Neural cell (in vitro differentiated cells): ENCODE results near the gene ATP6V1B1. TPM values are rescaled to one million over a fixed set of nuclear protein-coding genes. Genes with fewer than 3 reads are reported as not detected.

Source experiments
- H2AFZ ChIP-seq: fragments of 200-600, 300-800 bp; sonication (generic), shearing (Covaris generic); 2 replicates; pipeline ENCODE4 v1.6.0; 2014; ENCODE audit warnings: low read depth, mild to moderate bottlenecking, antibody characterized with exemption, low read length, moderate library complexity
- H3F3A ChIP-seq: fragments of 200-600 bp; shearing (Covaris generic); 2 replicates; pipeline ENCODE4 v1.6.1; 2016; ENCODE audit warnings: mild to moderate bottlenecking, moderate library complexity, mixed read lengths, antibody characterized with exemption, low read length; ENCODE audit not compliant: insufficient read depth, poor library complexity, severe bottlenecking
- H3K27ac ChIP-seq: fragments of 200-600, 300-800 bp; sonication (generic), shearing (Covaris generic); 2 replicates; pipeline ENCODE4 v1.5.1; 2014; ENCODE audit warnings: mild to moderate bottlenecking, low read length, moderate library complexity
- H3K27me3 ChIP-seq: fragments of 300-800, 200-600 bp; sonication (generic), shearing (Covaris generic); 2 replicates; pipeline ENCODE4 v1.6.0; 2014; ENCODE audit warnings: mild to moderate bottlenecking, low read depth, low read length, moderate library complexity; ENCODE audit not compliant: insufficient read depth
- H3K36me3 ChIP-seq: fragments of 300-800, 200-600 bp; sonication (generic), shearing (Covaris generic); 2 replicates; pipeline ENCODE4 v1.5.1; 2014; ENCODE audit warnings: mild to moderate bottlenecking, antibody characterized with exemption, low read length, moderate library complexity; ENCODE audit not compliant: insufficient read depth
- H3K4me2 ChIP-seq: fragments of 300-800, 200-600 bp; sonication (generic), shearing (Covaris generic); 2 replicates; pipeline ENCODE4 v1.6.0; 2014; ENCODE audit warnings: mild to moderate bottlenecking, low read length
- H3K4me3 ChIP-seq: fragments of 300-800, 200-600 bp; sonication (generic), shearing (Covaris generic); 2 replicates; pipeline ENCODE4 v1.5.1; 2014; ENCODE audit warnings: mild to moderate bottlenecking, low read length, moderate library complexity
- H3K79me2 ChIP-seq: fragments of 200-600 bp; shearing (Covaris generic); replicated peaks from 2 replicates; pipeline ENCODE4 v1.6.0; 2014; ENCODE audit warnings: mild to moderate bottlenecking, low read length, moderate library complexity; ENCODE audit not compliant: insufficient read depth
- H3K9ac ChIP-seq: fragments of 300-800, 200-600 bp; sonication (generic), shearing (Covaris generic); 2 replicates; pipeline ENCODE4 v1.6.1; 2016; ENCODE audit warnings: mild to moderate bottlenecking, low read length, mixed read lengths
- H3K9me2 ChIP-seq: fragments of 200-600 bp; shearing (Covaris generic); 2 replicates; pipeline ENCODE4 v1.6.1; 2016; ENCODE audit warnings: mild to moderate bottlenecking, low read length, mixed read lengths; ENCODE audit not compliant: insufficient read depth
- H3K9me3 ChIP-seq: fragments of 200-600, 300-800 bp; sonication (generic), shearing (Covaris generic); 2 replicates; pipeline ENCODE4 v1.6.1; 2016; ENCODE audit warnings: mild to moderate bottlenecking, mixed run types, low read length, moderate library complexity, mixed read lengths
- H4K20me1 ChIP-seq: fragments of 200-600 bp; shearing (Covaris generic); 2 replicates; pipeline ENCODE4 v1.6.1; 2016; ENCODE audit warnings: mild to moderate bottlenecking, mixed run types; ENCODE audit not compliant: insufficient read depth
- EP300 ChIP-seq: fragments of 450-650 bp; conservative IDR thresholded peaks from 2 replicates; pipeline ENCODE4 v1.6.1; 2014; ENCODE audit warnings: antibody characterized with exemption, mild to moderate bottlenecking, moderate library complexity; ENCODE audit not compliant: poor library complexity, severe bottlenecking
- EZH2 ChIP-seq: fragments of 200-600, 300-800 bp; shearing (Covaris generic), sonication (generic); IDR thresholded peaks from 2 replicates; pipeline ENCODE4 v1.6.1; 2014; ENCODE audit warnings: antibody characterized with exemption, low read length, borderline replicate concordance, mild to moderate bottlenecking; ENCODE audit not compliant: insufficient read depth, poor library complexity, severe bottlenecking
- MXI1 ChIP-seq: fragments of 450-650 bp; conservative IDR thresholded peaks from 2 replicates; pipeline ENCODE4 v1.6.1; 2014; ENCODE audit warnings: antibody characterized with exemption, mild to moderate bottlenecking; ENCODE audit not compliant: poor library complexity, severe bottlenecking
- POLR2AphosphoS5 ChIP-seq: IDR thresholded peaks from 2 replicates; pipeline ENCODE4 v1.6.1; 2012
- RAD21 ChIP-seq: fragments of 450-650 bp; conservative IDR thresholded peaks from 2 replicates; pipeline ENCODE4 v1.6.1; 2014; ENCODE audit warnings: antibody characterized with exemption, mild to moderate bottlenecking, moderate library complexity
- SMC3 ChIP-seq: fragments of 450-650 bp; conservative IDR thresholded peaks from 2 replicates; pipeline ENCODE4 v1.6.1; 2014; ENCODE audit warnings: antibody characterized with exemption, mild to moderate bottlenecking, moderate library complexity; ENCODE audit not compliant: poor library complexity
- TAF1 ChIP-seq: IDR thresholded peaks from 2 replicates; pipeline ENCODE4 v1.6.1; 2012; ENCODE audit warnings: low read depth
- polyA plus RNA-seq: library from polyadenylated mRNA; depleted of rRNA; stranded (reverse); fragments of >200 nt; gene quantifications from 2 replicates; pipeline ENCODE4 v1.2.3, GENCODE V29; 2014
- TF ChIP-seq, protein P1 (sequence below): IDR thresholded peaks from 2 replicates; pipeline ENCODE4 v1.6.1; 2012; ENCODE audit warnings: borderline replicate concordance
- TF ChIP-seq, protein P2 (sequence below): fragments of 450-650 bp; IDR thresholded peaks from 2 replicates; pipeline ENCODE4 v1.5.1; 2014; ENCODE audit warnings: antibody characterized with exemption, mild to moderate bottlenecking, moderate library complexity; ENCODE audit not compliant: poor library complexity, severe bottlenecking

The ATP6V1B1 gene
- polyA plus RNA-seq, 1 donor from 2014 or later, result 0.12 TPM

DNA sequence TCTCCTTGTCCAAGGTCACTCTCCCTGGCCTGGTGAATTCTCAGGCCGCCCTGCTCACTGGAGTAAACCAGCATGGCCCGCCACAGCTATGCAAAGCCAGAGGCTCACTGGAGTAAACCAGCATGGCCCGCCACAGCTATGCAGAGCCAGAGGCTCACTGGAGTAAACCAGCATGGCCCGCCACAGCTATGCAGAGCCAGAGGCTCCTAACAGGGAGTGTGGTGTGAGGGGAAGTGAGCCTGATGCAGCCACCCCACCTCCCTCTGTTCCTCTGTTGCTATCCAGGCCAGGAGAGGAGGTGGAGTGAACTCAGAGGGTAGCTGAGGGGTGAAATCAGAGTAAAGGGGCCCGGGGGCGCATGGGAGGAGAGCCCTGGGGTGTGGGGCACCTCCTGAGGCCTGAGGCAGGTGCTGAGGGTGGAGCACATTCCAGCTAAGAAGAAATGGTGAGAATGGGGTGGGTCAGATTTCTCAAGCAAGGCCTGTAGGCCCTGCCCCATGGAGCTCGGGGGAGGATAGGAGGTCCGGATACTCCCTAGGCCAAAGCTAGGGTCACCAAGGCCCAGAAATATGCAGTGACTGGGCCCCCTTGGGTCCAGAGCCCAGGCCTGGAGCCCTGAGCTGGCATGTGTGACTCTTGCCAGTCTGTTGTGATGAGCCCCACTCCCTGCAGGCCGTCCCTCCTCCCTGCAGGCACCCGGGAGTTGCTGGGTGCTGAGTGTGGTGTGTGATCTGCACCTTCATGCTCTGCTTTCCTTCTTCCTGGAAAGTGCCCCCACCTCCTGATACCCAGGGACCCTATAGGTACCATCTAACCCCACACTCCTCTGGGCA, 1.5 kb downstream of the ATP6V1B1 start:
- H3K9ac ChIP-seq, result no peak overlapping the region
- no peaks in the 10 kb centered on the region for H3K9me2 ChIP-seq
- no peaks in the 10 kb centered on the region for H4K20me1 ChIP-seq
- no peaks in the 10 kb centered on the region for H3K27me3 ChIP-seq
- H3K27ac ChIP-seq, result no peak overlapping the region
- no peaks in the 10 kb centered on the region for H3K36me3 ChIP-seq
- H3K79me2 ChIP-seq, result no peaks in the 10 kb centered on the region
- H3K4me2 ChIP-seq, result no peak overlapping the region
- TF ChIP-seq, protein P1, sequence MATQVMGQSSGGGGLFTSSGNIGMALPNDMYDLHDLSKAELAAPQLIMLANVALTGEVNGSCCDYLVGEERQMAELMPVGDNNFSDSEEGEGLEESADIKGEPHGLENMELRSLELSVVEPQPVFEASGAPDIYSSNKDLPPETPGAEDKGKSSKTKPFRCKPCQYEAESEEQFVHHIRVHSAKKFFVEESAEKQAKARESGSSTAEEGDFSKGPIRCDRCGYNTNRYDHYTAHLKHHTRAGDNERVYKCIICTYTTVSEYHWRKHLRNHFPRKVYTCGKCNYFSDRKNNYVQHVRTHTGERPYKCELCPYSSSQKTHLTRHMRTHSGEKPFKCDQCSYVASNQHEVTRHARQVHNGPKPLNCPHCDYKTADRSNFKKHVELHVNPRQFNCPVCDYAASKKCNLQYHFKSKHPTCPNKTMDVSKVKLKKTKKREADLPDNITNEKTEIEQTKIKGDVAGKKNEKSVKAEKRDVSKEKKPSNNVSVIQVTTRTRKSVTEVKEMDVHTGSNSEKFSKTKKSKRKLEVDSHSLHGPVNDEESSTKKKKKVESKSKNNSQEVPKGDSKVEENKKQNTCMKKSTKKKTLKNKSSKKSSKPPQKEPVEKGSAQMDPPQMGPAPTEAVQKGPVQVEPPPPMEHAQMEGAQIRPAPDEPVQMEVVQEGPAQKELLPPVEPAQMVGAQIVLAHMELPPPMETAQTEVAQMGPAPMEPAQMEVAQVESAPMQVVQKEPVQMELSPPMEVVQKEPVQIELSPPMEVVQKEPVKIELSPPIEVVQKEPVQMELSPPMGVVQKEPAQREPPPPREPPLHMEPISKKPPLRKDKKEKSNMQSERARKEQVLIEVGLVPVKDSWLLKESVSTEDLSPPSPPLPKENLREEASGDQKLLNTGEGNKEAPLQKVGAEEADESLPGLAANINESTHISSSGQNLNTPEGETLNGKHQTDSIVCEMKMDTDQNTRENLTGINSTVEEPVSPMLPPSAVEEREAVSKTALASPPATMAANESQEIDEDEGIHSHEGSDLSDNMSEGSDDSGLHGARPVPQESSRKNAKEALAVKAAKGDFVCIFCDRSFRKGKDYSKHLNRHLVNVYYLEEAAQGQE, result no peak
- TF ChIP-seq SMC3, result no peak
- no peak for TF ChIP-seq POLR2AphosphoS5
- no peak for TF ChIP-seq MXI1
- no peak for TF ChIP-seq RAD21
- no peak for TF ChIP-seq EZH2
- TF ChIP-seq EP300, result no peak
- TF ChIP-seq, protein P2, sequence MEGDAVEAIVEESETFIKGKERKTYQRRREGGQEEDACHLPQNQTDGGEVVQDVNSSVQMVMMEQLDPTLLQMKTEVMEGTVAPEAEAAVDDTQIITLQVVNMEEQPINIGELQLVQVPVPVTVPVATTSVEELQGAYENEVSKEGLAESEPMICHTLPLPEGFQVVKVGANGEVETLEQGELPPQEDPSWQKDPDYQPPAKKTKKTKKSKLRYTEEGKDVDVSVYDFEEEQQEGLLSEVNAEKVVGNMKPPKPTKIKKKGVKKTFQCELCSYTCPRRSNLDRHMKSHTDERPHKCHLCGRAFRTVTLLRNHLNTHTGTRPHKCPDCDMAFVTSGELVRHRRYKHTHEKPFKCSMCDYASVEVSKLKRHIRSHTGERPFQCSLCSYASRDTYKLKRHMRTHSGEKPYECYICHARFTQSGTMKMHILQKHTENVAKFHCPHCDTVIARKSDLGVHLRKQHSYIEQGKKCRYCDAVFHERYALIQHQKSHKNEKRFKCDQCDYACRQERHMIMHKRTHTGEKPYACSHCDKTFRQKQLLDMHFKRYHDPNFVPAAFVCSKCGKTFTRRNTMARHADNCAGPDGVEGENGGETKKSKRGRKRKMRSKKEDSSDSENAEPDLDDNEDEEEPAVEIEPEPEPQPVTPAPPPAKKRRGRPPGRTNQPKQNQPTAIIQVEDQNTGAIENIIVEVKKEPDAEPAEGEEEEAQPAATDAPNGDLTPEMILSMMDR, result no peak
- TF ChIP-seq TAF1, result no peak
- H3K4me3 ChIP-seq, result no peak overlapping the region
- no peak overlapping the region for H2AFZ ChIP-seq
- H3K9me3 ChIP-seq, result no peaks in the 10 kb centered on the region
- H3F3A ChIP-seq, result no peaks in the 10 kb centered on the region

DNA sequence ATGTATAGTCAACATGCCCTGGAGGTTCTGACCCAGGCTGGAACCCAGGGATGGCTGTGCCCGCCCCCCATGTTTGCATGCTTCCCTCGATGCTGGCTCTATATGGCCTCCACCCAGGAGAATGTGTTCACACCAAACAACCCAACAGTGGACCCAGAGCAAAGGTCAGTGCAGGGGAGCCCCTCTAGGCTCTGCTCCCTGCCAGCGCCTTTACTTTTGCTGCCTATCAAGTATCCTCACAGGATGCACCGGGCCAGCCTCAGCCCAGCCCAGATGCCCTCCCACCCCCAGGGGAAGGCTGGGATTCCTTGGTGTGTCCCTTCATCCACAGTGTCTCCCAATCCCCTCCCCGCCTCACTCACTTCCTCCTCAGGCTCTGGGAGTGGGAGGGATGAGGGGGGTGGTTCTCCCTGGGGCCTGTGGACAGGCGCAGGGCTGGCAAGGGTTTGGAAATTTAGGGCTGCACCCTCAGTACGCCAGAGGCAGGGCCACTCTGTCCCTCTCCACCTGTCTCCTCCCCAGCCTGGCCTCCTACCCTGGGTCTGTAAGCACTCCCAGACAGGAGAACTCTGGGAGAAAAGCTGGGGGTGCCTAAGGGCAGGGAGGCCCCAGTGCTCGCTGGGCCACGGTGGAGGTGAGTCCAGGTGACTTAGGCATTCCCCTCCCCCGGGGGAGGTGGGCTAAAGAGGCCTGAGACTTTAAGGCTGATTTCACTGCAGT, 2.3 kb downstream of the ATP6V1B1 start:
- Histone ChIP-seq H3K9me3 (no peaks in the 10 kb centered on the region), H3K27ac (no peak overlapping the region), H3K9ac (no peak overlapping the region), H3K27me3 (no peaks in the 10 kb centered on the region), H3K9me2 (no peaks in the 10 kb centered on the region), H4K20me1 (no peaks in the 10 kb centered on the region), H3F3A (no peaks in the 10 kb centered on the region), H3K36me3 (no peaks in the 10 kb centered on the region), H3K4me2 (no peak overlapping the region), H3K4me3 (no peak overlapping the region), H3K79me2 (no peaks in the 10 kb centered on the region), H2AFZ (no peak overlapping the region)
- TF ChIP-seq TAF1 (no peak), POLR2AphosphoS5 (no peak), RAD21 (no peak), MXI1 (no peak), EP300 (no peak), SMC3 (no peak)
- TF ChIP-seq, protein P1, result no peak
- TF ChIP-seq, protein P2, result no peak
